Neuronal stem cell (in vitro differentiated cells): Measurements from ENCODE around the gene EEF1G.

Source experiments
- DNase-seq: peaks from one replicate; pipeline ENCODE4 v3.0.0-alpha.2; 2013; ENCODE audit warnings: low spot score
- H2AFZ ChIP-seq: one replicate; pipeline ENCODE4 v1.6.1; 2013; ENCODE audit warnings: mild to moderate bottlenecking, low read length, inconsistent platforms
- H2AK5ac ChIP-seq: 2 replicates; pipeline ENCODE4 v1.6.1; 2013; ENCODE audit warnings: low read depth, mild to moderate bottlenecking, inconsistent platforms, low read length, moderate library complexity, mixed read lengths
- H2BK120ac ChIP-seq: 2 replicates; pipeline ENCODE4 v1.6.1; 2013; ENCODE audit warnings: low read depth, mild to moderate bottlenecking, inconsistent platforms, low read length, moderate library complexity, mixed read lengths
- H2BK12ac ChIP-seq: one replicate; pipeline ENCODE4 v1.6.1; 2013; ENCODE audit warnings: low read length, inconsistent platforms
- H2BK15ac ChIP-seq: 2 replicates; pipeline ENCODE4 v1.6.1; 2013; ENCODE audit warnings: mild to moderate bottlenecking, low read length, inconsistent platforms, mixed read lengths
- H2BK5ac ChIP-seq: one replicate; pipeline ENCODE4 v1.6.1; 2013; ENCODE audit warnings: inconsistent platforms, mild to moderate bottlenecking, low read length, moderate library complexity
- H3K14ac ChIP-seq: one replicate; pipeline ENCODE4 v1.6.1; 2013; ENCODE audit warnings: low read length, inconsistent platforms
- H3K18ac ChIP-seq: 2 replicates; pipeline ENCODE4 v1.6.1; 2013; ENCODE audit warnings: low read length, inconsistent platforms
- H3K23ac ChIP-seq: 2 replicates; pipeline ENCODE4 v1.6.1; 2013; ENCODE audit warnings: low read depth, mild to moderate bottlenecking, mixed read lengths, low read length, inconsistent platforms; ENCODE audit not compliant: poor library complexity
- H3K27ac ChIP-seq: replicated peaks from 3 replicates; pipeline ENCODE4 v1.5.1; 2013; ENCODE audit warnings: low read length, inconsistent platforms
- H3K27me3 ChIP-seq, 3 experiments: 2 replicates each; pipeline ENCODE4 v1.6.1; 2013; ENCODE audit warnings: low read length in 3 of 3, mild to moderate bottlenecking in 2 of 3, inconsistent platforms in 1 of 3, low read depth in 1 of 3, mixed read lengths in 1 of 3, moderate library complexity in 1 of 3; ENCODE audit not compliant: control insufficient read depth in 3 of 3, insufficient read depth in 3 of 3
- H3K36me3 ChIP-seq, 2 donors: replicated peaks in 1 of 2; 2 replicates each; pipeline ENCODE4 v1.6.1; 2013; ENCODE audit warnings: low read length in 2 of 2; ENCODE audit not compliant: control insufficient read depth in 2 of 2, insufficient read depth in 2 of 2
- H3K4ac ChIP-seq: 2 replicates; pipeline ENCODE4 v1.6.1; 2013; ENCODE audit warnings: inconsistent platforms, mild to moderate bottlenecking, low read length, moderate library complexity
- H3K4me1 ChIP-seq, 2 donors: 1 replicate in 1 of 2; 2 replicates in 1 of 2; pipeline ENCODE4 v1.6.1; 2013; ENCODE audit warnings: low read length in 2 of 2, low read depth in 1 of 2; ENCODE audit not compliant: control insufficient read depth in 2 of 2, insufficient read depth in 1 of 2
- H3K4me2 ChIP-seq: one replicate; pipeline ENCODE4 v1.6.1; 2013; ENCODE audit warnings: mild to moderate bottlenecking, low read length, inconsistent platforms; ENCODE audit not compliant: insufficient read depth, poor library complexity, severe bottlenecking
- H3K4me3 ChIP-seq, 2 donors: 2 replicates each; pipeline ENCODE4 v1.5.1; 2013; ENCODE audit warnings: low read length in 2 of 2, mild to moderate bottlenecking in 2 of 2, inconsistent platforms in 1 of 2, moderate library complexity in 1 of 2
- H3K79me1 ChIP-seq: one replicate; pipeline ENCODE4 v1.6.1; 2013; ENCODE audit warnings: low read depth, mild to moderate bottlenecking, inconsistent platforms, low read length, moderate library complexity
- H3K9ac ChIP-seq: one replicate; pipeline ENCODE4 v1.6.1; 2013; ENCODE audit warnings: mild to moderate bottlenecking, low read depth, low read length, inconsistent platforms; ENCODE audit not compliant: poor library complexity
- H3K9me3 ChIP-seq, 2 donors: replicated peaks in 1 of 2; 2 replicates each; pipeline versions ENCODE3 to v1.6.1; 2013; ENCODE audit warnings: low read length in 2 of 2, mild to moderate bottlenecking in 2 of 2, inconsistent platforms in 1 of 2, low read depth in 1 of 2, mixed read lengths in 1 of 2, moderate library complexity in 1 of 2; ENCODE audit not compliant: control insufficient read depth in 2 of 2, insufficient read depth in 1 of 2
- H4K8ac ChIP-seq: one replicate; pipeline ENCODE4 v1.6.1; 2013; ENCODE audit warnings: low read depth, mild to moderate bottlenecking, inconsistent platforms, low read length, moderate library complexity
- H4K91ac ChIP-seq: one replicate; pipeline ENCODE4 v1.6.1; 2013; ENCODE audit warnings: low read length, low read depth, mild to moderate bottlenecking, inconsistent platforms; ENCODE audit not compliant: poor library complexity
- WGBS, 2 donors: extraction: QIAGEN DNeasy Blood & Tissue Kit; methylation state at CpG; one replicate each; pipeline ENCODE4 v1.1.7; 2013; ENCODE audit warnings: missing lambda C conversion rate in 2 of 2, mixed read lengths in 1 of 2; ENCODE audit not compliant: insufficient read length in 2 of 2, insufficient replicate concordance in 1 of 2; ENCODE audit errors: extremely low coverage in 2 of 2; 5-methylcytosine and 5-hydroxymethylcytosine counted together

Gene EEF1G

GRCh38 chr11:62538470-62539237 is 35.0 kb downstream of the EEF1G start:
- peaks cover 25 to 27% of the 10 kb centered on the region in 2 donors for H3K4me1 ChIP-seq
- H3K27ac ChIP-seq, result no peak overlapping the region
- no CpG with 5 or more reads among the region's 19 CpGs for WGBS, 2 donors
- H2AFZ ChIP-seq, result peak overlapping the region; percentile 51
- DNase-seq, result no peak
- H2AK5ac ChIP-seq, result no peak overlapping the region
- H4K8ac ChIP-seq, result no peak overlapping the region
- H4K91ac ChIP-seq, result no peak overlapping the region
- H3K4ac ChIP-seq, result no peak overlapping the region
- H3K23ac ChIP-seq, result no peak overlapping the region
- H2BK120ac ChIP-seq, result no peak overlapping the region
- H3K14ac ChIP-seq, result no peak overlapping the region
- no peak overlapping the region for H2BK5ac ChIP-seq
- peak overlapping the region; percentile 53 for H3K18ac ChIP-seq
- no peak overlapping the region for H2BK15ac ChIP-seq
- no peak overlapping the region for H3K9ac ChIP-seq
- H3K36me3 ChIP-seq, result peaks cover 0 to 9% of the 10 kb centered on the region in 2 donors
- H3K4me3 ChIP-seq, result no peak overlapping the region
- H3K79me1 ChIP-seq, result peaks cover 6% of the 10 kb centered on the region
- H3K9me3 ChIP-seq, result no peaks in the 10 kb centered on the region
- no peak overlapping the region for H2BK12ac ChIP-seq
- H3K27me3 ChIP-seq, result peaks cover 5 to 18% (median 9%) of the 10 kb centered on the region in 3 experiments
- H3K4me2 ChIP-seq, result no peak overlapping the region

- no peak overlapping the region for H4K91ac ChIP-seq
- H3K9me3 ChIP-seq, result no peaks in the 10 kb centered on the region
- H3K27ac ChIP-seq, result no peak overlapping the region
- H3K4me2 ChIP-seq, result no peak overlapping the region
- H2BK12ac ChIP-seq, result no peak overlapping the region
- H2BK120ac ChIP-seq, result no peak overlapping the region
- no peak overlapping the region for H3K14ac ChIP-seq
- peak overlapping the region; percentile 11 for H3K18ac ChIP-seq
- peak overlapping the region; percentile 24 for H2AK5ac ChIP-seq
- H3K4me3 ChIP-seq, result peak overlapping the region in 1 of 2 donors; percentile 20
- no peak overlapping the region for H3K4ac ChIP-seq
- peaks cover 13 to 14% of the 10 kb centered on the region in 2 donors for H3K4me1 ChIP-seq
- no peak overlapping the region for H2AFZ ChIP-seq
- H2BK15ac ChIP-seq, result no peak overlapping the region
- H2BK5ac ChIP-seq, result peak overlapping the region; percentile 67
- no CpG with 5 or more reads among the region's 21 CpGs for WGBS, 2 donors
- peak overlapping the region; percentile 34 for H3K23ac ChIP-seq
- peaks cover 4% of the 10 kb centered on the region for H3K79me1 ChIP-seq
- peaks cover 0 to 5% (median 0%) of the 10 kb centered on the region in 3 experiments for H3K27me3 ChIP-seq
- no peak overlapping the region for H4K8ac ChIP-seq
- peak overlapping the region; percentile 15 for H3K9ac ChIP-seq
- DNase-seq, result no peak
- H3K36me3 ChIP-seq, result peaks cover 0 to 11% of the 10 kb centered on the region in 2 donors
These were observed 37.3 kb downstream of the EEF1G start for GRCh38 chr11:62536301-62536957.

GRCh38 chr11:62535802-62536201 is 37.9 kb downstream of the EEF1G start:
- peak overlapping the region; percentile 67 for H2BK5ac ChIP-seq
- no peak overlapping the region for H4K8ac ChIP-seq
- peak overlapping the region; percentile 24 for H2AK5ac ChIP-seq
- peaks cover 0 to 11% of the 10 kb centered on the region in 2 donors for H3K36me3 ChIP-seq
- DNase-seq, result no peak
- no peak overlapping the region for H2BK120ac ChIP-seq
- no peak overlapping the region for H3K4me2 ChIP-seq
- H3K23ac ChIP-seq, result peak overlapping the region; percentile 34
- no CpG with 5 or more reads among the region's 12 CpGs for WGBS, 2 donors
- peak overlapping the region; percentile 15 for H3K9ac ChIP-seq
- no peak overlapping the region for H4K91ac ChIP-seq
- H3K4ac ChIP-seq, result no peak overlapping the region
- no peak overlapping the region for H3K27ac ChIP-seq
- no peak overlapping the region for H3K18ac ChIP-seq
- no peak overlapping the region for H3K4me3 ChIP-seq
- no peak overlapping the region for H3K14ac ChIP-seq
- no peaks in the 10 kb centered on the region for H3K27me3 ChIP-seq
- peaks cover 0 to 1% of the 10 kb centered on the region in 2 donors for H3K9me3 ChIP-seq
- H2BK15ac ChIP-seq, result no peak overlapping the region
- H3K4me1 ChIP-seq, result peaks cover 9 to 13% of the 10 kb centered on the region in 2 donors
- H2AFZ ChIP-seq, result no peak overlapping the region
- no peak overlapping the region for H2BK12ac ChIP-seq
- peaks cover 4% of the 10 kb centered on the region for H3K79me1 ChIP-seq
